Neural progenitor cell (in vitro differentiated cells): ENCODE measurements around the gene HLF. TPM values are rescaled to one million over a fixed set of nuclear protein-coding genes. Genes with fewer than 3 reads are reported as not detected.
"Not testable (repeated sequence)": the region's sequence is repeated elsewhere in the genome, so short reads cannot be mapped to it uniquely, and the experiment has no call there.

Experiments
- DNase-seq: peaks from one replicate; pipeline ENCODE4 v3.0.0-alpha.2; 2016; ENCODE audit warnings: low spot score
- H2AFZ ChIP-seq: fragments of 200-600 bp; sonication (generic); replicated peaks from 2 replicates; pipeline ENCODE4 v1.6.1; 2016; ENCODE audit warnings: antibody characterized with exemption
- H3F3A ChIP-seq: fragments of 200-600 bp; sonication (generic); 2 replicates; pipeline ENCODE4 v1.6.1; 2016; ENCODE audit warnings: antibody characterized with exemption, low read depth
- H3K27ac ChIP-seq: fragments of 200-600 bp; sonication (generic); 2 replicates; pipeline ENCODE4 v1.5.1; 2016; ENCODE audit warnings: mild to moderate bottlenecking
- H3K27me3 ChIP-seq: fragments of 200-600 bp; sonication (generic); 2 replicates; pipeline ENCODE4 v1.6.1; 2016; ENCODE audit warnings: mild to moderate bottlenecking, moderate library complexity
- H3K36me3 ChIP-seq: fragments of 200-600 bp; sonication (generic); 2 replicates; pipeline ENCODE4 v1.5.1; 2016
- H3K4me1 ChIP-seq: fragments of 200-600 bp; sonication (generic); 2 replicates; pipeline ENCODE4 v1.6.1; 2016; ENCODE audit warnings: mixed run types
- H3K4me2 ChIP-seq: fragments of 200-600 bp; sonication (generic); 2 replicates; pipeline ENCODE4 v1.6.1; 2016
- H3K4me3 ChIP-seq: fragments of 200-600 bp; sonication (generic); 2 replicates; pipeline ENCODE4 v1.5.1; 2016
- H3K79me2 ChIP-seq: fragments of 200-600 bp; sonication (generic); 2 replicates; pipeline ENCODE4 v1.6.1; 2016; ENCODE audit warnings: low read depth
- H3K9ac ChIP-seq: fragments of 200-600 bp; sonication (generic); 2 replicates; pipeline ENCODE4 v1.6.1; 2016
- H3K9me3 ChIP-seq: fragments of 200-600 bp; sonication (generic); 2 replicates; pipeline ENCODE4 v1.5.1; 2016; ENCODE audit warnings: low read depth
- H4K20me1 ChIP-seq: fragments of 200-600 bp; sonication (generic); 2 replicates; pipeline ENCODE4 v1.6.1; 2016; ENCODE audit warnings: low read depth
- H3K27ac Mint-ChIP-seq: 3 replicates; pipeline ENCODE4 v1.8.0; 2021; ENCODE audit warnings: mixed read lengths
- H3K27me3 Mint-ChIP-seq: 2 replicates; pipeline ENCODE4 v1.8.0; 2022; ENCODE audit warnings: low read depth, mild to moderate bottlenecking, inconsistent platforms, moderate library complexity, mixed read lengths; ENCODE audit not compliant: insufficient read depth
- H3K36me3 Mint-ChIP-seq: 3 replicates; pipeline ENCODE4 v1.8.0; 2021; ENCODE audit warnings: mixed read lengths
- H3K4me1 Mint-ChIP-seq: 3 replicates; pipeline ENCODE4 v1.8.0; 2021; ENCODE audit warnings: mixed read lengths
- H3K4me3 Mint-ChIP-seq: 3 replicates; pipeline ENCODE4 v1.8.0; 2021; ENCODE audit warnings: mild to moderate bottlenecking, moderate library complexity, mixed read lengths
- H3K9me3 Mint-ChIP-seq: 3 replicates; pipeline ENCODE4 v1.8.0; 2020; ENCODE audit warnings: mixed read lengths
- EZH2 ChIP-seq: fragments of 200-600 bp; sonication (generic); IDR thresholded peaks from 2 replicates; pipeline ENCODE4 v1.6.1; 2017; ENCODE audit warnings: antibody characterized with exemption, mild to moderate bottlenecking, moderate library complexity
- EZH2phosphoT487 ChIP-seq: fragments of 200-600 bp; sonication (generic); IDR thresholded peaks from 2 replicates; pipeline ENCODE4 v1.6.1; 2017; ENCODE audit warnings: antibody characterized with exemption
- total RNA-seq: library from RNA; depleted of rRNA; stranded (reverse); fragments of >200 nt; gene quantifications from 2 replicates; pipeline ENCODE4 v1.2.3, GENCODE V29; 2015; ENCODE audit warnings: low replicate concordance
- TF ChIP-seq, protein P1 (sequence below): fragments of 200-600 bp; sonication (generic); IDR thresholded peaks from 2 replicates; pipeline ENCODE4 v1.5.1; 2017; ENCODE audit warnings: antibody characterized with exemption, mild to moderate bottlenecking

HLF gene
- total RNA-seq, 1 donor from 2014 or later: 0.11 TPM

DNA sequence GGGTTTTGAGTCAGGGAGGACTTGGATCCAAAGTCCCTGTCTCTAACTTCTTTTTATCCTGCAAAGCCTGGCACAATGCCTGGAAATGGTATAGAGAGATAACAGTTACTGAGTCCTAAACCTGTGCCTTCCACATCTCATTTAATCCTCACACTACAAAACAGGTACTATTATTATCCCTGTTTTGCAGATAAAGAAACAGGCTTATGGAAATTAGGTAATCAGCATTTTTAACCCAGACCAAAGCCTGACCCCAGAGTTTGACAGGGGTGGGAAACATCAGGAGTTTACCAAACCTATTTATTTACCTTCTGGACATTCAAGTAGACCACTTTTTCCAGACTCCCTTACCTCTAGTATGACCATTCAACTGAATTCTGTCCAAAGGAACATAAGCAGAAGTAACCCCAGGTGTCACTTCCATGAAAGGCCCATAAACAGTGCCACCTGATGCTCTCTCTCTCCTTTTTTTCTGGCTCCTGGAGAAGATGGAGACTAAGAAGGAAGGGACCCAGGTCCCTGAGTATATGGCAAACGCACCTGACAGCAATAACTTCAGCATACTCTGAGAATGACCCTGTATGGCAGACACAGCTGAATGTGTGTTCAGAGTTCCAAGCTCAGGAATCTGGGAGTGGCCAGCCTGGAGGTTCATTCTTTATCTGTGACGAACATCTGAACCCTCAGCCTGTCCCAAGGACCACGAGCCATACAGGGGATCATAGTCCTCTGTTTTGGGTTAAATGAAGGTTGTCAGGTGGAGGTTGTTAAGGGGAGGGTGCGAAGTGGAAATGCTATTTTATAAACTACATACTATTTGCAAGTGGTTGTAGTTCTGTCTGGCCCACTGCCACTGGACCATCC lies 62.7 kb downstream of the HLF start:
- no peak overlapping the region for H3K27ac ChIP-seq
- H3K4me2 ChIP-seq: no peak overlapping the region
- DNase-seq: no peak
- no peaks in the 10 kb centered on the region for H3K36me3 ChIP-seq
- TF ChIP-seq EZH2phosphoT487 (no peak), EZH2 (no peak)
- TF ChIP-seq, protein P1, sequence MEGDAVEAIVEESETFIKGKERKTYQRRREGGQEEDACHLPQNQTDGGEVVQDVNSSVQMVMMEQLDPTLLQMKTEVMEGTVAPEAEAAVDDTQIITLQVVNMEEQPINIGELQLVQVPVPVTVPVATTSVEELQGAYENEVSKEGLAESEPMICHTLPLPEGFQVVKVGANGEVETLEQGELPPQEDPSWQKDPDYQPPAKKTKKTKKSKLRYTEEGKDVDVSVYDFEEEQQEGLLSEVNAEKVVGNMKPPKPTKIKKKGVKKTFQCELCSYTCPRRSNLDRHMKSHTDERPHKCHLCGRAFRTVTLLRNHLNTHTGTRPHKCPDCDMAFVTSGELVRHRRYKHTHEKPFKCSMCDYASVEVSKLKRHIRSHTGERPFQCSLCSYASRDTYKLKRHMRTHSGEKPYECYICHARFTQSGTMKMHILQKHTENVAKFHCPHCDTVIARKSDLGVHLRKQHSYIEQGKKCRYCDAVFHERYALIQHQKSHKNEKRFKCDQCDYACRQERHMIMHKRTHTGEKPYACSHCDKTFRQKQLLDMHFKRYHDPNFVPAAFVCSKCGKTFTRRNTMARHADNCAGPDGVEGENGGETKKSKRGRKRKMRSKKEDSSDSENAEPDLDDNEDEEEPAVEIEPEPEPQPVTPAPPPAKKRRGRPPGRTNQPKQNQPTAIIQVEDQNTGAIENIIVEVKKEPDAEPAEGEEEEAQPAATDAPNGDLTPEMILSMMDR: no peak
- H3K9ac ChIP-seq: no peak overlapping the region
- H3K9me3 ChIP-seq: no peaks in the 10 kb centered on the region
- Mint-ChIP-seq H3K4me1 (no peaks in the 10 kb centered on the region), H3K9me3 (no peaks in the 10 kb centered on the region), H3K27ac (no peak overlapping the region), H3K36me3 (no peaks in the 10 kb centered on the region), H3K4me3 (no peak overlapping the region), H3K27me3 (peaks cover 2% of the 10 kb centered on the region)
- H3F3A ChIP-seq: no peaks in the 10 kb centered on the region
- H2AFZ ChIP-seq: no peak overlapping the region
- H3K4me1 ChIP-seq: no peaks in the 10 kb centered on the region
- H3K79me2 ChIP-seq: no peaks in the 10 kb centered on the region
- H3K4me3 ChIP-seq: no peak overlapping the region
- no peaks in the 10 kb centered on the region for H4K20me1 ChIP-seq
- no peaks in the 10 kb centered on the region for H3K27me3 ChIP-seq

DNA sequence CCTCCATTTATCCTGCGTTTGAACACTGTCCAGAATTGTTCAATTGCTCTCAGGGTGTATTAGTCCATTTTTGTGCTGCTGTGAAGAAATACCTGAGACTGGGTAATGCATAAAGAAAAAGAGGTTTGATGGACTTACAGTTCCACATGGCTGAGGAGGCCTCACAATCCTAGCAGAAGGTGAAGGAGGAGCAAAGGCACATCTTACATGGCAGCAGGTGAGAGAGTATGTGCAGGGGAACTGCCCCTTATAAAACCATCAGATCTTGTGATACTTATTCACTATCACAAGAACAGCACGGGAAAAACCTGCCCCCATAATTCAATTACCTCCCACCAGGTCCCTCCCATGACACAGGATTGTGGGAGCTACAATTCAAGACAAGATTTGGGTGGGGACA lies 63.8 kb downstream of the HLF start:
- not testable (repeated sequence) for H3K9me3 Mint-ChIP-seq, H3K4me1 Mint-ChIP-seq, DNase-seq, H3K36me3 ChIP-seq, H3K27me3 ChIP-seq, H3F3A ChIP-seq, H4K20me1 ChIP-seq, H3K27ac ChIP-seq, H3K27me3 Mint-ChIP-seq, H3K4me2 ChIP-seq, H3K9ac ChIP-seq, H3K4me3 Mint-ChIP-seq, H3K27ac Mint-ChIP-seq, H3K79me2 ChIP-seq, H3K4me3 ChIP-seq, H3K9me3 ChIP-seq, H2AFZ ChIP-seq, H3K36me3 Mint-ChIP-seq, H3K4me1 ChIP-seq

DNA sequence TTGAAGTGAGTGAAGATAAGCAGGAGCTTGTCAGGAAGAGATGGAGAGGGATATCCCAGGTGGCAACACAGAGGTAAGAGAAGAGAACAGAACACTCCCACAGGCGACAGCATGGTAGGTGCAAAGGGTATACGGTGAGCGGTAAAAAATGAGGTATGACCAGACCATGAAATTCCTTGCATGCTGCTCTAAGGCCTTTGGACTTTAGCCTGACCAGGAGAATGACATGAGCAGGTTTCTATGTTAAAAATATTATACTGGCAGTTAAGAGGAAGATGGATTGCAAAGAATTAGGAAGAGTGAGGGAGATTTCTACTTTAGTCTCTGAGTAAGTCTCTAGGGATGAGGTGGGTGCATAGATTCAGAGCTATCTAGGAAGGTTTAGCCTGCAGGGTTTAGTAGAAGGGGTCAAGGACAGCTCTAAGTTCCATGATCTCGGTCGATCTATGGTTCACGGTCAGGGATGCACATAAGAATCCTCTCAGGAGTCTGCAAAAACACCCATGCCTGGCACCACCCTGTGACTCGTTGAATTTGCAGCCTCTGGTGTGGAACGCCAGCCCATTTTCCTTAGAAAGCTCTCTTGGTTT lies 65.7 kb downstream of the HLF start:
- H3K4me3 Mint-ChIP-seq: no peak overlapping the region
- no peaks in the 10 kb centered on the region for H3K79me2 ChIP-seq
- H3K36me3 ChIP-seq: no peaks in the 10 kb centered on the region
- TF ChIP-seq, protein P1: no peak
- no peak for TF ChIP-seq EZH2
- no peak for TF ChIP-seq EZH2phosphoT487
- no peaks in the 10 kb centered on the region for H3K27me3 ChIP-seq
- peaks cover 10% of the 10 kb centered on the region for H3K4me1 Mint-ChIP-seq
- H3K4me3 ChIP-seq: no peak overlapping the region
- H3K4me1 ChIP-seq: peaks cover 9% of the 10 kb centered on the region
- H4K20me1 ChIP-seq: no peaks in the 10 kb centered on the region
- no peak overlapping the region for H3K4me2 ChIP-seq
- no peak overlapping the region for H3K27ac ChIP-seq
- no peaks in the 10 kb centered on the region for H3F3A ChIP-seq
- no peak overlapping the region for H2AFZ ChIP-seq
- H3K9me3 ChIP-seq: no peaks in the 10 kb centered on the region
- no peaks in the 10 kb centered on the region for H3K9me3 Mint-ChIP-seq
- no peak overlapping the region for H3K27ac Mint-ChIP-seq
- DNase-seq: no peak
- no peak overlapping the region for H3K9ac ChIP-seq
- H3K36me3 Mint-ChIP-seq: no peaks in the 10 kb centered on the region
- H3K27me3 Mint-ChIP-seq: peaks cover 2% of the 10 kb centered on the region
